Measurements from ENCODE around the gene CLDN22.
A peak's percentile ranks its signal among the peaks of the same experiment; 100 is the strongest.

The CLDN22 gene

GRCh38 chr4:183321516-183321915 lies 1.4 kb upstream of the CLDN22 start:
- no peak for DNase-seq (ENCODE audit: low read depth)

DNA sequence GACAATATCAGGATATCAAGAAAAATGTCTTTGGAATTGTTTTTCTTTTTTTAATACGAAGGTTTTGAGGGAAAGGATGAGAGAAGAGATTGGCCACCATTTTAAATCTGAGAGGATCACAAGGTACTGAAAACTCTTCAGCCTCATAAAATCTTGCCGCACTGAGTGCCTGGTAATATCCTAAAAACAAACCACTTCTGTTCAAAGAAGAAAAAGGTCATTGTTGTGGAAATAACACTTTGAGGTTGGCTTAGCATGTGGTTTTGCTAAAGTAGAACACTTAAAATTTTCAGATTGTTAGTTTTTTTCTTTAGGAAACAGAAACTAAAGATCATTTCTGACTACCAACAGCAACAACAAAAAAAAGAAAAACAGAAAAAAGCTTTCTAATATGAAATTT lies 1.0 kb upstream of the CLDN22 start:
- no peak for DNase-seq (ENCODE audit: low read depth)

- no peak for DNase-seq (ENCODE audit: low read depth)
These were observed 1.4 kb downstream of the CLDN22 start for GRCh38 chr4:183318656-183319055.

DNA sequence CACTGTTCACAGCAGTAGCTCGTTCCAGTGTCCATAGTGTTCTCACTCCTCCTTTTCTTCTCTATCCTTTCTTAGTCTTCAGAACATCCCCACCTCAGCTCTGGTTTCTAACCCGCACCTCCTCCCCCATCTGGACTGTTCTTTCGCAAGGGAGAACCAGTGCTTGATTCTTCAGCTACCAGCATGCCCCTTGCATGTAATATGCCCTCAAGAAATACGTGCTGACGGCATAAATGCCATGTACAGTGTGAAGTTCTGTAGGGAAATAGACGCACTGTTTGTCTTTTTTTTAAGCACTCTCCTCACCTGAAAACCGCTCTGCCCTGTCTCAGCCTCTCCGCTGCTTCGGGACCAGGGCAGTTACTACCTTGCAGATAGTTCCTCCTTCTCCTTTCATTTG lies 5.3 kb downstream of the CLDN22 start:
- no peak for DNase-seq (ENCODE audit: low read depth)

DNA sequence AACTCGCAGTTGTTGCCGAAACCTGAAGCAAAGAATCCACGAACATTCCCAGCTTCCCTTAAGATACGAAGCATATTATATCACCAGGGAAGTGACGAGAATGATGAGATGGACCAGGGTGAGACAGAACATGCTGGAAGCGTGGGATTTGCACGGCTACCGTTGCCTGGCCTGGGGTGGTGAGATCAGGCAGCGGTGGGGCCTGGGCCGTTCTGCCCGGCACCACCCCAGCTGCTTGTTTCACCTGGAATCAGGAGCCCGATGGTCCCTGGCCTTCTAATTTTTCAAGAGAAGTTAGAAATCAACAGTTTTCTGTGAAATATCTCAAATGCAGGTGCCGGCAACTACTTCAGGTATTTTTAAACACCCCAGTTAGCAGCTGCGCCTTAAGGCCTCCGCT lies 5.7 kb downstream of the CLDN22 start:
- no peak for DNase-seq (ENCODE audit: low read depth)

DNA sequence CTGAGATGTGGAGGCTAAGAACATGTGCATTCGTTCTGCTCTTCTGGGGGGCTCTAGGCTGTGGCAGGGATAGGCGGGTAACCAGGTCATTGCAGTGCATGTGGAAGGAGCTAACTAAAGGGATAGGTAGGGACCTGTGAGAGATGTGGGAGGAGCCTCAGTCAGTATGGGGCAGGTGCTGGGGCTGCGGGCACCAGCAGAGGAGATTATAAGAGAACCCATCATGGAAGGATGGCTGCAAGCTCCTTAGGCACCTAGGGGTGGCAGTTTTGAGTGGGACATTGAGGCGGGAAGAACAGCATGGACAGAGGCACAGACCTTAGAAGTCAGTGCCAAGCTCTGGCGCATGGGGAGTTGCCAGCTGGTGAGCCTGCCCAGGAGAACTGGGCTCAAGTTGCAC lies 7.2 kb downstream of the CLDN22 start:
- DNase-seq (ENCODE audit: low read depth) = no peak

DNA sequence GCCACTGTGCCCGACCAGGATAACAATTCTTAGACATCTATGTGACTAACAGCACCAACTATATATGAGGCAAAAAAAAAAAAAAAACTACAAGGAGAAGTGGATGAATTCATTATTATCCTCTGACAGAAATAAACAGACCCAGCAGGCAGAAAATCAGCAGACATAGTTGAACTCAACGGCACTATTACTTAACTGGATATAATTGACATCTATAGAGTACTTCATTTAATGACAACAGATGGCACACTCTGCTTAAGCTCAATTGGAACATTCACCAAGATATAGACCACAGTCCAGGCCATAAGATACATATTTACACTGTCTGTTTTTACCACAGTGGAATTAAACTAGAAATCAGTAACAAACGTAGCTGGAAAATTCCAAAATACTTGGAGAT lies 13.3 kb downstream of the CLDN22 start:
- no peak for DNase-seq (ENCODE audit: low read depth)

DNA sequence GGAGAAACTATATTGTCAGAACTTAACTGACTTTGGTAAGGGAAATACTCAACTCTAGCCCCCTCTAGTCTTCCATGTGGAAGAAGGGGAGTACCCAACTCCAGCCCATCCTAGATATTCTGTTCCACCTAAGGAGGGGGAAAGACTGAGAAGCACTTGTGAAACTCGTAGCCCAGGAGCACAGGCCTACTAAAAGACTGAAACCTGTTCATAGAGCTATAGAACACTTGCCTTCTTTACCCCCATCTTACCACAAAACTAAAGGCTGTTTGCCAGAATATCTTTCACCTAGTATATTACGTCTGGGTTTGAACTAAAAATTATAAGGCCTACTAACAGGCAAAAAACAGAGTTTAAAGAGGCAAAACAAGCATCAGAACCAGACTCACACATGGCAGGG lies 15.5 kb downstream of the CLDN22 start:
- DNase-seq (ENCODE audit: low read depth) = no peak

DNA sequence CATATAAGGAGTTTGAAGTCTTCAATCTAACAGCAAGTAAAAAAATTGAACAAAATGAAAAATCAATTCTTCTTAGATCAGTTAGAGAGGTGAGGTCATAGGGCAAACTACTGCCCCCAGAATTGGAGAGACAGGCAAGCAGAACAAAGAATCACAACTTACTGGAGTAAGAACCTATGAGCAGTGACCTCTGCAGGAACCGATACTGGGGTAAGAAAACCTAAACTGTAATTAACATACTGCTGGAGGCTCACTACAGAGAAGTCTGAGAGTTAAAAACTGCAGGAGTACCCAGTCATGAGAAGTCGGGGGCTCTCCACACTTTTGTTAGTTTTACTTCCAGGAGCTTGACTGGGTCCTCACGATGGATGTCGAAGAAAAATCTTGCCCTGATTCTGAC lies 16.0 kb downstream of the CLDN22 start:
- DNase-seq (ENCODE audit: low read depth) = no peak

DNA sequence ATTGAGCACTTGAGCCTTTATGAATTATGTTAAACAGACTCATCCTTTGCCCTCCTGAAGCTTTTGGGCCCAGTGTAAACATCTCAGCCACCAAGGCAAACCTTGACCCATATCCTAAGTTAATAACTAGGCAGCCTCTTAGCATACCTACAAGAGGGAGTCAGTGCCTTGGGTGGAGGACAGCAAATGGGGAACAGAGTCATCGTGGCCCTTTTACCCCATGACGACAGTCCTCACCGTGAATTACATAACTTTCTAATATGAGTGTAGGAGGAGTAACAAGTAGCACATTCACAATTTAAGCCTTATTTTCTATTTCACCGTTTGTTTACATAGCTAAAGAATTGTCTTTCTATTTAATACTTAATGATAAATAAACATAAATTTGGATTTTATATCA lies 16.8 kb downstream of the CLDN22 start:
- DNase-seq (ENCODE audit: low read depth) = no peak

DNA sequence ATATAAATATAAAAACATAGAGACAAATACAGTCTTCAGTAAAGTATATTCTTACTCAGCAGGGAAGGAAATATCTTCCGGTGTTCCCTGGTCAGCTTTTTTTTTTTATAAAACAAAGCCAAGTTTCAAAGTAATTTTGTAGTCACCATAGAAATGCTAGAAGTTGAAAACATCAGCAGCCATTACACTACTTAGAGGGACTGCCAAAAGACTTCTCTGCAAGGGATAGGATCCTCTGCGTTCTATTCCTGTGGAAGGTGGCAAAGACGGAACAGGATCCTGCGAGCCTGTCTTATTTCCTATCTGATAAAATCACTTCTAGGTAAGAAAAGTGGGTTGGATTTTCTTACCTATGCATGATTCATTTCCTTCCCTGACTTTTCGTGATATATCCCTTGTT lies 19.4 kb downstream of the CLDN22 start:
- DNase-seq (ENCODE audit: low read depth) = no peak

DNA sequence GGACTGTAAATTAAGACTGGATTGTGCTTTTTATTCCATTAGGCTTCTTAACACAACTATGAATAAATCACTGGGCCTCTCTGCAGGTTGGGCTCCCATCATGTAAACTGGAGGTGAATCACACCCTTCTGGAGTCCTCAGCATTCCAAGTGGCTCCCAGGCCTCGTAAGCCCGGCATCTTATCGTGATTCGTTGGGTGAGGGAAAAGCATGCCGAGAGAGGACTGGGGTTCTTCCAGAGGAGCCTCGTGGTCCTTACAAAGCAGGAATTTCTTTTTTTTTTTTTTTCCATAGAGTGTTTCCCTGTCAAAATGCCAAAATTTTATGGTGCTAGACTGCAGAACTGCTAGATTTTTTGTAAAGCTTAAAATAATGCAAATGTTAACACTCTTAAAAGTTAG lies 20.0 kb downstream of the CLDN22 start:
- DNase-seq (ENCODE audit: low read depth) = no peak

DNA sequence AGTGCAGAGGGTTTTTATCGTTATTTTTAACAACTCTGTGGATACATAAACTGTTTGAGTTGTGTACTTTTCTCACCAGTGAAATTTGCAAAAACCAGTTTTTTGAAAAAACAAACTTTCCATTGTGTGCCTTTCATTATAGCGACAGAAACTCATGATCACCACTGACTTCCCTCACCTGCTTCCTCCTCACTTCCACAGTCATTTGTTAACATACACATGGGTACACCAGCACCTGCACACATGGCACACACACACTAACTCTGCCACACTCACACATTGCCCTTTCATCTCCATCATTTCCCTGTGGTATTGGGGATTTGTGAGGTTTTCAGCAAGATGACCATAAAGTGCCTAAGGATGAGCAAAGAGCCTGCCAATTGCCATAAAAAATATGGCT lies 20.6 kb downstream of the CLDN22 start:
- no peak for DNase-seq (ENCODE audit: low read depth)

DNA sequence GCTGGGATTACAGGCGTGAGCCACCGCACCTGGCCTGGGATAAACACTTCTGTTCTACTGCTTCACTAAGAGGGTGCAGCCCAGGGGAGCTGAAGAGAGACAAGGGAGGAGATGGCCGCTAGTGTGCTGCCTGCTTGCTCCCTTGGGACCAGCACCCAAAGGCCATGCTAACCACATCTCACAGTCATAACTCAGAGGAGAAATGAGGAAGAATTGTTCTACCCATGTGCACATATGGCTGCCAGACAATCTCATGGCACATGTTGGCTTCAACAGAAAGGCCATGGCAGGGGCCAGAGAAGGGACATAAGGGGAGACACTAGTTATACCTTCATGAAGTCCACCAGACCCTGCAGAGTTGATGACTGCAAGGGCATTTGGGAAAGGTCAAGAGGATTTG lies 22.4 kb downstream of the CLDN22 start:
- DNase-seq (ENCODE audit: low read depth) = no peak

DNA sequence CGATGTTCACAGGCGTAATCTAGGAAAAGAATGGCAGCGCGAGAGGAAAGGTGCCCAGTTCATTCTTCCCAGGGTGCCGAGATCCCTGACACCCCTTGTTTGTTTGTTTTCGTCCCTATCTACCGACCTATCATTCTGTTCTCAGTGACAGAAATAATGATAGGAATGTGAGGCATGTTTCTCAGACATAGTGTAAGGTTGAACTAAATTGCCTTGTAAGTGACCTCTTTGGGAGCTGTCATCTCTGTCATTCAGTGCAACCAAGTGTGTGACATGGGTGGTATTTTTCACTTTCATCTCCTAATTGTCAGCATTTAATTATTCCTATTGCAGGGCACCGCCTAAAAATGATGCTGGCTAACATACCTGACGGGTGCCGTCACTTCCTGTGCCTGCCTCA lies 24.4 kb downstream of the CLDN22 start:
- DNase-seq (ENCODE audit: low read depth) = no peak

- no peak for DNase-seq (ENCODE audit: low read depth)
These were observed 29.0 kb downstream of the CLDN22 start for GRCh38 chr4:183291070-183291469.

- no peak for DNase-seq (ENCODE audit: low read depth)
These were observed 30.4 kb downstream of the CLDN22 start for GRCh38 chr4:183289688-183290087.

DNA sequence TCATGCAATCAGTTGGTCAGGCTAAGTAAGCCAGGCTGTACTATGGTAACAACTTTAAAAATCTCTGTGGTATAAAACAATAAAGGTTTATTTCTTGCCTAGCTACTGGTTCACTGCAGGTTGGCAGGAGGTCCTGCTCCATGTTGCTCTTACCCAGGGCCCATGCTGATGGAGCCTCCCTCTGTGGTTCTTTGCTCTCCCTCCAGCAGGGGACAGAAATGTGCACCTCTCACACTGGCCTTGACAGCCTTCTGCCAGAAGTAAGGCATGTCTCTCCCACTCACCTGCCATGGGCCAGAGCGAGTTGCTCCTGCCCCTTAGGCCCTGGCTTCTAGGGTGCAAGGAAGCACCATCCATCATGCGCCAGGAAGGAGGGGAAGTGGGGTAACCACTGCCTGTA lies 31.1 kb downstream of the CLDN22 start:
- DNase-seq (ENCODE audit: low read depth) = no peak

GRCh38 chr4:183287677-183288076 lies 32.4 kb downstream of the CLDN22 start:
- DNase-seq (ENCODE audit: low read depth) = no peak

- no peak for DNase-seq (ENCODE audit: low read depth)
These were observed 32.8 kb downstream of the CLDN22 start for GRCh38 chr4:183287309-183287659.

- no peak for DNase-seq (ENCODE audit: low read depth)
These were observed 33.3 kb downstream of the CLDN22 start for GRCh38 chr4:183286590-183287308.

DNA sequence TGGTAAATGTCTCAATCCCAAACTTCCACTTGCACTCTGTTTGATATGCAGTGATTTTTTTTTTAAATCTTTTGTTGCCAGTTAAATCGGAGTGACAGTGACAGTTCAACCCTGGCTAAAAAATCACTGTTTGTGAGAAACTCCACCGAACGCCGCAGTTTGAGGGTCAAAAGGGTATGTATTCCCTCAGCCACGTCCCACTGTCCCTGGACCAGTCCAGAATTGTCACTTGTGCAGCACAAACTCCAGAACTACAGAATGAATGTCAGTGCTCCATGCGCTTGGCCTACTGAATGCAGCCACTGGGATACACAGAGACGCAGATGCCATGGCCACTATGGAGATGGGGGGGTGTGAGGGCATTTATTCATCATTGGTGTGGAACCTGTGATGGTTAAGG lies 34.2 kb downstream of the CLDN22 start:
- no peak for DNase-seq (ENCODE audit: low read depth)

DNA sequence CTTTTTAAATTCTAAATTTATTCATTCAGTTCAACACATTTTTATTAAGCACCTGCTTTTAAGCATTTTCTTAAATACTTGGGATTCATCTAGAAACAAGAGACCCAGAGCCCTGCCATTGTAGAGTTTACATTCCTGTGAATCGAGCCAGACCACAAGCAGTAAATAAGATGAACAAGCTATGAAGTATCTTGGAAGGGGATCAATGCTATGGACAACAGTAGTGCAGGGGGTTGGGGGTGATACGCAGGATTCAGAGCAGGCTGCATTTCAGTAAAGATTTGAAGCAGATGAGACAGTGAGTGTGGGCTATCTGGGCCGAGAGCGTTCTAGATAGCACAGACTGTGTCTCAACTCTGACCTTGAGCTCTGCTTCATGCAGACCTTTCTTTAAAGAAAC lies 35.1 kb downstream of the CLDN22 start:
- peak; percentile 92 for DNase-seq (ENCODE audit: low read depth)

GRCh38 chr4:183284258-183284785 lies 35.8 kb downstream of the CLDN22 start:
- DNase-seq (ENCODE audit: low read depth) = no peak

GRCh38 chr4:183276106-183276505 lies 44.0 kb downstream of the CLDN22 start:
- no peak for DNase-seq (ENCODE audit: low read depth)
